ENCODE measurements around the gene PRKCE.
"Not testable (repeated sequence)": the region's sequence is repeated elsewhere in the genome, so short reads cannot be mapped to it uniquely, and the experiment has no call there.

PRKCE gene

GRCh38 chr2:46195819-46196218 is 544.3 kb downstream of the PRKCE start:
- no peak for DNase-seq (ENCODE audit: low read depth)

GRCh38 chr2:46196871-46197462 is 545.5 kb downstream of the PRKCE start:
- no peak for DNase-seq (ENCODE audit: low read depth)

- DNase-seq (ENCODE audit: low read depth): no peak
These were observed 546.2 kb downstream of the PRKCE start for GRCh38 chr2:46197672-46198071.

- no peak for DNase-seq (ENCODE audit: low read depth)
These were observed 546.8 kb downstream of the PRKCE start for GRCh38 chr2:46198164-46198883.

GRCh38 chr2:46198966-46199365 is 547.5 kb downstream of the PRKCE start:
- no peak for DNase-seq (ENCODE audit: low read depth)

GRCh38 chr2:46200100-46200690 is 548.7 kb downstream of the PRKCE start:
- DNase-seq (ENCODE audit: low read depth): no peak

- no peak for DNase-seq (ENCODE audit: low read depth)
These were observed 549.6 kb downstream of the PRKCE start for GRCh38 chr2:46200861-46201605.

- DNase-seq (ENCODE audit: low read depth): no peak
These were observed 551.0 kb downstream of the PRKCE start for GRCh38 chr2:46202453-46202852.

GRCh38 chr2:46202987-46203386 is 551.5 kb downstream of the PRKCE start:
- DNase-seq (ENCODE audit: low read depth): no peak

- DNase-seq (ENCODE audit: low read depth): not testable (repeated sequence)
These were observed 552.2 kb downstream of the PRKCE start for GRCh38 chr2:46203636-46204035.

- no peak for DNase-seq (ENCODE audit: low read depth)
These were observed 556.1 kb downstream of the PRKCE start for GRCh38 chr2:46207591-46207990.

- DNase-seq (ENCODE audit: low read depth): no peak
These were observed 557.3 kb downstream of the PRKCE start for GRCh38 chr2:46208766-46209165.

- DNase-seq (ENCODE audit: low read depth): no peak
These were observed 558.6 kb downstream of the PRKCE start for GRCh38 chr2:46210063-46210462.

GRCh38 chr2:46211461-46211860 is 560.0 kb downstream of the PRKCE start:
- DNase-seq (ENCODE audit: low read depth): no peak

- no peak for DNase-seq (ENCODE audit: low read depth)
These were observed 562.4 kb downstream of the PRKCE start for GRCh38 chr2:46213906-46214305.

GRCh38 chr2:46216213-46216612 is 564.7 kb downstream of the PRKCE start:
- no peak for DNase-seq (ENCODE audit: low read depth)

- DNase-seq (ENCODE audit: low read depth): not testable (repeated sequence)
These were observed 572.0 kb downstream of the PRKCE start for GRCh38 chr2:46223514-46223913.

GRCh38 chr2:46225150-46225625 is 573.7 kb downstream of the PRKCE start:
- no peak for DNase-seq (ENCODE audit: low read depth)

- DNase-seq (ENCODE audit: low read depth): no peak
These were observed 574.3 kb downstream of the PRKCE start for GRCh38 chr2:46225730-46226129.

- no peak for DNase-seq (ENCODE audit: low read depth)
These were observed 575.1 kb downstream of the PRKCE start for GRCh38 chr2:46226620-46227019.

- DNase-seq (ENCODE audit: low read depth): no peak
These were observed 575.5 kb downstream of the PRKCE start for GRCh38 chr2:46227022-46227421.

- no peak for DNase-seq (ENCODE audit: low read depth)
These were observed 576.3 kb downstream of the PRKCE start for GRCh38 chr2:46227674-46228289.

Data from activated gamma-delta T cell treated with anti-CD3 and anti-CD28 coated beads, Interleukin-2, amount 50 U/mL, for 16 hours (primary cell).